GM12878 (cell line): ENCODE measurements around the gene NOTCH1. TPM values are rescaled to one million over a fixed set of nuclear protein-coding genes. Genes with fewer than 3 reads are reported as not detected.

Experiments
- ATAC-seq: fragments of 200-7000 bp; cut with Tn5 transposase; 3 replicates; pipeline ENCODE4 v1.9.1; 2020; ENCODE audit warnings: mild to moderate bottlenecking, moderate library complexity
- BruUV-seq: library from RNA; stranded (reverse); fragments of 400-500 nt; replicated peaks from 2 replicates; lab custom pipeline; 2021; lab: Mats Ljungman, UMichigan
- CTCF ChIA-PET: fragments of 300-600 bp; sonication (Branson Sonifier 250); formaldehyde crosslinking; extraction: SDS; loops from one replicate; lab custom pipeline; 2021; ENCODE audit warnings: inconsistent platforms; lab: Yijun Ruan, JAX
- POLR2A ChIA-PET: fragments of 350-600 bp; formaldehyde crosslinking; extraction: SDS; loops from one replicate; lab custom pipeline; 2021; ENCODE audit warnings: inconsistent platforms; lab: Charles Lee
- RAD21 ChIA-PET: fragments of 300-600 bp; sonication (Branson Sonifier 250); formaldehyde crosslinking; loops from one replicate; lab custom pipeline; 2023; ENCODE audit warnings: antibody characterized with exemption; ENCODE audit not compliant: unreplicated experiment; lab: Charles Lee
- SMC1A ChIA-PET: fragments of 300-600 bp; sonication (Branson Sonifier 250); formaldehyde crosslinking; loops from one replicate; lab custom pipeline; 2023; ENCODE audit not compliant: unreplicated experiment, uncharacterized antibody; lab: Charles Lee
- DNase-seq: peaks from one replicate; pipeline ENCODE4 v3.0.0-alpha.2; 2011; ENCODE audit warnings: low read depth, low spot score
- FAIRE-seq: peaks from 3 replicates; lab custom pipeline; 2011; peaks lifted over from hg19 to GRCh38; lab: Jason Lieb, UNC
- H2AFZ ChIP-seq: 2 replicates; pipeline ENCODE4 v1.6.0; 2011; ENCODE audit warnings: low read depth, low read length, control low read depth; ENCODE audit not compliant: control insufficient read depth
- H3K27ac ChIP-seq: 2 replicates; pipeline ENCODE4 v1.5.1; 2011; ENCODE audit warnings: control low read depth; ENCODE audit not compliant: control insufficient read depth, insufficient read depth
- H3K27me3 ChIP-seq, 2 experiments: replicated peaks in 1 of 2; 2 replicates each; pipeline versions ENCODE4 v1.6.0 to v1.6.1; 2011; ENCODE audit warnings: low read length in 1 of 2; ENCODE audit not compliant: control insufficient read depth in 2 of 2, insufficient read depth in 2 of 2
- H3K36me3 ChIP-seq, 2 experiments: 2 replicates each; pipeline ENCODE4 v1.5.1; 2011; ENCODE audit warnings: low read length in 1 of 2; ENCODE audit not compliant: control insufficient read depth in 2 of 2, insufficient read depth in 2 of 2
- H3K4me1 ChIP-seq: 2 replicates; pipeline ENCODE4 v1.6.1; 2011; ENCODE audit warnings: mild to moderate bottlenecking, low read length, moderate library complexity, mixed read lengths; ENCODE audit not compliant: control insufficient read depth, insufficient read depth
- H3K4me2 ChIP-seq: 2 replicates; pipeline ENCODE4 v1.6.0; 2011; ENCODE audit warnings: control low read depth; ENCODE audit not compliant: control insufficient read depth, insufficient read depth
- H3K4me3 ChIP-seq: fragments of 200-600 bp; sonication (generic); 2 replicates; pipeline ENCODE4 v1.5.1; 2016
- H3K79me2 ChIP-seq: 2 replicates; pipeline ENCODE4 v1.6.0; 2011; ENCODE audit warnings: low read length; ENCODE audit not compliant: control insufficient read depth, insufficient read depth
- H3K9ac ChIP-seq: 2 replicates; pipeline ENCODE4 v1.8.0; 2011; ENCODE audit warnings: low read length, control low read depth, mixed read lengths; ENCODE audit not compliant: control insufficient read depth, insufficient read depth
- H3K9me3 ChIP-seq: replicated peaks from 3 replicates; pipeline ENCODE4 v1.5.1; 2011; ENCODE audit warnings: mild to moderate bottlenecking, low read length; ENCODE audit not compliant: control insufficient read depth, insufficient read depth
- H4K20me1 ChIP-seq: 2 replicates; pipeline ENCODE4 v1.6.0; 2011; ENCODE audit not compliant: control insufficient read depth, insufficient read depth
- ASH2L ChIP-seq: fragments of 300-600, 200-600 bp; sonication (generic); IDR thresholded peaks from 2 replicates; pipeline ENCODE4 v1.6.1; 2017; ENCODE audit warnings: low read depth, mild to moderate bottlenecking, borderline replicate concordance
- BACH1 ChIP-seq: fragments of 450-650 bp; IDR thresholded peaks from 2 replicates; pipeline ENCODE4 v1.6.1; 2017; ENCODE audit warnings: mild to moderate bottlenecking, borderline replicate concordance
- RCOR1 ChIP-seq: conservative IDR thresholded peaks from 2 replicates; pipeline ENCODE4 v1.6.1; 2012; ENCODE audit warnings: low read depth, low read length, improper control_type of control experiment
- RUNX3 ChIP-seq: IDR thresholded peaks from 2 replicates; pipeline ENCODE4 v1.6.1; 2012; ENCODE audit warnings: low read length, inconsistent platforms
- SIX5 ChIP-seq: IDR thresholded peaks from 2 replicates; pipeline ENCODE4 v1.6.1; 2011; ENCODE audit warnings: mild to moderate bottlenecking, low read depth, low read length, moderate library complexity; ENCODE audit not compliant: severe bottlenecking
- STAT1 ChIP-seq: fragments of 450-650 bp; conservative IDR thresholded peaks from 2 replicates; pipeline ENCODE4 v1.6.1; 2014; ENCODE audit warnings: antibody characterized with exemption, mild to moderate bottlenecking
- TCF3 ChIP-seq: IDR thresholded peaks from 2 replicates; pipeline ENCODE4 v1.6.1; 2012; ENCODE audit warnings: low read depth, mild to moderate bottlenecking, low read length, borderline replicate concordance; ENCODE audit not compliant: insufficient read depth
- TCF7 ChIP-seq: IDR thresholded peaks from 2 replicates; pipeline ENCODE4 v1.6.1; 2014; ENCODE audit warnings: antibody characterized with exemption, borderline replicate concordance
- WGBS: methylation state at CpG from one replicate; pipeline ENCODE4 v1.1.6; 2016; ENCODE audit warnings: low lambda C conversion rate; ENCODE audit not compliant: insufficient replicate concordance, insufficient coverage; ENCODE audit errors: missing lambda C conversion rate; 5-methylcytosine and 5-hydroxymethylcytosine counted together
- in situ Hi-C: fragments of 300-500 bp; cut with MboI; formaldehyde crosslinking; loops from 9 replicates; pipeline ENCODE4 v1.14.3; 2018; ENCODE audit warnings: mixed read lengths
- intact Hi-C: fragments of 100-400 bp; cut with micrococcal nuclease; formaldehyde crosslinking; loops from one replicate; pipeline ENCODE4 v1.14.2; 2022; ENCODE audit not compliant: unreplicated experiment
- polyA plus RNA-seq, 11 experiments: library from polyadenylated mRNA; depleted of rRNA in 4 of 11; unstranded in 6 of 11; stranded (reverse) in 5 of 11; fragments of >200 nt; fragmentation: Nextera tagmentation in 4 of 11; fragmentation: Illumina TruSeq in 1 of 11; extraction: Ambion mirVana in 4 of 11; extraction: Trizol in 1 of 11; gene quantifications; 1 replicate in 1 of 11; 2 replicates in 10 of 11; pipeline versions ENCODE4 v1.2.1 to v1.2.3, GENCODE V29; 2011 to 2016; ENCODE audit warnings: inconsistent platforms in 2 of 11, missing spikeins in 2 of 11, low read depth in 1 of 11
- total RNA-seq, 4 experiments: library from RNA; depleted of rRNA in 3 of 4; stranded (reverse); fragments of >200 nt in 3 of 4; fragmentation: Illumina TruSeq in 1 of 4; extraction: Trizol in 1 of 4; gene quantifications; 2 replicates each; pipeline versions ENCODE4 v1.2.1 to v1.2.3, GENCODE V29; 2013 to 2021
- TF ChIP-seq, protein P1 (sequence below): fragments of 150-350 bp; IDR thresholded peaks from 2 replicates; pipeline ENCODE4 v1.6.1; 2016; ENCODE audit warnings: low read depth, low read length
- TF ChIP-seq, protein P2 (sequence below): fragments of 450-650 bp; IDR thresholded peaks from 2 replicates; pipeline ENCODE4 v1.6.1; 2017; ENCODE audit warnings: mild to moderate bottlenecking
- TF ChIP-seq, protein P3 (sequence below): fragments of 450-650 bp; IDR thresholded peaks from 2 replicates; pipeline ENCODE4 v1.6.1; 2018; ENCODE audit warnings: mild to moderate bottlenecking, low read depth, moderate library complexity; ENCODE audit not compliant: partially characterized antibody

NOTCH1 gene
- total and polyA plus RNA-seq, 10 of the 15 experiments (the other 5 are each of a cell fraction or from before 2014, with no cell fraction given) = 0.02 to 40.0 (median 3.7) TPM

DNA sequence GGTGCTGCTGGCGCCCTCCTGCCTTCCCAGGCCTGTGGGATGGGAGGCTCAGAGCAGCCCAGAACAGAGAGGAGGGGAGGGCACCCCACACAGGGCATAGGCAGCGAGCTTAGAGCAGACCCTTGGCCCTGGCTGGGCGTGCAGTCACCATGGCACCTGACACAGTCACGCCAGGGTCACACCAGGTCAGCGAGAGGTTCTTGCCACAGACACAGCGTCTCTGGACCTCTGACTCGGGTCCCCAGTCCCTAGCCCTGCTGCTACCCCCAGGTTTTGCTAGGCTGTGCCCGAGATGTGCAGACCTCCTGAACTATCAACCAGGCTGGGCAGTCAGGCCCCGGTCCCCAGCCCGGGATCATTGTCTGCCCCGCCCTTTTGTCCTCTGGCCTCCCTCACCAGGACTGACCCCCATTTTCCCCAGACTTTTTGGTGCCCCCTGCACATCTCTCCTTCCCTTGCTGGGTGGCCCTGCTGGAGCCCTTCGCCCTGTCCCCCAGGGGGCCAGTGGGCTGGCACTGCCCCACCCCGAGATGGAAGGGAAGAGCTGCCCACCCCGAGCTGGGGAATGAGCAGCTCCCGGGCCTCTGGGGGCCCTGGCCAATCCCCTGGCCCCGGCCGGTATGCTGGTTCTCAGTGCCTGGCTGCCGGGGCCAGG, 24.5 kb upstream of the NOTCH1 start:
- Histone ChIP-seq H3K79me2 (no peaks in the 10 kb centered on the region), H3K9ac (no peak overlapping the region), H4K20me1 (no peaks in the 10 kb centered on the region), H3K36me3 (no peaks in the 10 kb centered on the region), H2AFZ (no peak overlapping the region), H3K27me3 (no peaks in the 10 kb centered on the region), H3K27ac (no peak overlapping the region), H3K4me3 (no peak overlapping the region), H3K4me1 (no peaks in the 10 kb centered on the region), H3K4me2 (no peak overlapping the region), H3K9me3 (no peaks in the 10 kb centered on the region)
- intact Hi-C loops = no loop called here
- SMC1A ChIA-PET = no interaction called here
- DNase-seq (no peak), ATAC-seq (no peak), FAIRE-seq (no peak)
- no TSS peak for BruUV-seq
- TF ChIP-seq RUNX3 (no peak), SIX5 (no peak), TCF7 (no peak), TCF3 (no peak), BACH1 (no peak), STAT1 (no peak), RCOR1 (no peak), ASH2L (no peak)
- TF ChIP-seq, protein P1, sequence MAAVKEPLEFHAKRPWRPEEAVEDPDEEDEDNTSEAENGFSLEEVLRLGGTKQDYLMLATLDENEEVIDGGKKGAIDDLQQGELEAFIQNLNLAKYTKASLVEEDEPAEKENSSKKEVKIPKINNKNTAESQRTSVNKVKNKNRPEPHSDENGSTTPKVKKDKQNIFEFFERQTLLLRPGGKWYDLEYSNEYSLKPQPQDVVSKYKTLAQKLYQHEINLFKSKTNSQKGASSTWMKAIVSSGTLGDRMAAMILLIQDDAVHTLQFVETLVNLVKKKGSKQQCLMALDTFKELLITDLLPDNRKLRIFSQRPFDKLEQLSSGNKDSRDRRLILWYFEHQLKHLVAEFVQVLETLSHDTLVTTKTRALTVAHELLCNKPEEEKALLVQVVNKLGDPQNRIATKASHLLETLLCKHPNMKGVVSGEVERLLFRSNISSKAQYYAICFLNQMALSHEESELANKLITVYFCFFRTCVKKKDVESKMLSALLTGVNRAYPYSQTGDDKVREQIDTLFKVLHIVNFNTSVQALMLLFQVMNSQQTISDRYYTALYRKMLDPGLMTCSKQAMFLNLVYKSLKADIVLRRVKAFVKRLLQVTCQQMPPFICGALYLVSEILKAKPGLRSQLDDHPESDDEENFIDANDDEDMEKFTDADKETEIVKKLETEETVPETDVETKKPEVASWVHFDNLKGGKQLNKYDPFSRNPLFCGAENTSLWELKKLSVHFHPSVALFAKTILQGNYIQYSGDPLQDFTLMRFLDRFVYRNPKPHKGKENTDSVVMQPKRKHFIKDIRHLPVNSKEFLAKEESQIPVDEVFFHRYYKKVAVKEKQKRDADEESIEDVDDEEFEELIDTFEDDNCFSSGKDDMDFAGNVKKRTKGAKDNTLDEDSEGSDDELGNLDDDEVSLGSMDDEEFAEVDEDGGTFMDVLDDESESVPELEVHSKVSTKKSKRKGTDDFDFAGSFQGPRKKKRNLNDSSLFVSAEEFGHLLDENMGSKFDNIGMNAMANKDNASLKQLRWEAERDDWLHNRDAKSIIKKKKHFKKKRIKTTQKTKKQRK = no peak
- TF ChIP-seq, protein P2, sequence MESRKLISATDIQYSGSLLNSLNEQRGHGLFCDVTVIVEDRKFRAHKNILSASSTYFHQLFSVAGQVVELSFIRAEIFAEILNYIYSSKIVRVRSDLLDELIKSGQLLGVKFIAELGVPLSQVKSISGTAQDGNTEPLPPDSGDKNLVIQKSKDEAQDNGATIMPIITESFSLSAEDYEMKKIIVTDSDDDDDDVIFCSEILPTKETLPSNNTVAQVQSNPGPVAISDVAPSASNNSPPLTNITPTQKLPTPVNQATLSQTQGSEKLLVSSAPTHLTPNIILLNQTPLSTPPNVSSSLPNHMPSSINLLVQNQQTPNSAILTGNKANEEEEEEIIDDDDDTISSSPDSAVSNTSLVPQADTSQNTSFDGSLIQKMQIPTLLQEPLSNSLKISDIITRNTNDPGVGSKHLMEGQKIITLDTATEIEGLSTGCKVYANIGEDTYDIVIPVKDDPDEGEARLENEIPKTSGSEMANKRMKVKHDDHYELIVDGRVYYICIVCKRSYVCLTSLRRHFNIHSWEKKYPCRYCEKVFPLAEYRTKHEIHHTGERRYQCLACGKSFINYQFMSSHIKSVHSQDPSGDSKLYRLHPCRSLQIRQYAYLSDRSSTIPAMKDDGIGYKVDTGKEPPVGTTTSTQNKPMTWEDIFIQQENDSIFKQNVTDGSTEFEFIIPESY = no peak
- TF ChIP-seq, protein P3, sequence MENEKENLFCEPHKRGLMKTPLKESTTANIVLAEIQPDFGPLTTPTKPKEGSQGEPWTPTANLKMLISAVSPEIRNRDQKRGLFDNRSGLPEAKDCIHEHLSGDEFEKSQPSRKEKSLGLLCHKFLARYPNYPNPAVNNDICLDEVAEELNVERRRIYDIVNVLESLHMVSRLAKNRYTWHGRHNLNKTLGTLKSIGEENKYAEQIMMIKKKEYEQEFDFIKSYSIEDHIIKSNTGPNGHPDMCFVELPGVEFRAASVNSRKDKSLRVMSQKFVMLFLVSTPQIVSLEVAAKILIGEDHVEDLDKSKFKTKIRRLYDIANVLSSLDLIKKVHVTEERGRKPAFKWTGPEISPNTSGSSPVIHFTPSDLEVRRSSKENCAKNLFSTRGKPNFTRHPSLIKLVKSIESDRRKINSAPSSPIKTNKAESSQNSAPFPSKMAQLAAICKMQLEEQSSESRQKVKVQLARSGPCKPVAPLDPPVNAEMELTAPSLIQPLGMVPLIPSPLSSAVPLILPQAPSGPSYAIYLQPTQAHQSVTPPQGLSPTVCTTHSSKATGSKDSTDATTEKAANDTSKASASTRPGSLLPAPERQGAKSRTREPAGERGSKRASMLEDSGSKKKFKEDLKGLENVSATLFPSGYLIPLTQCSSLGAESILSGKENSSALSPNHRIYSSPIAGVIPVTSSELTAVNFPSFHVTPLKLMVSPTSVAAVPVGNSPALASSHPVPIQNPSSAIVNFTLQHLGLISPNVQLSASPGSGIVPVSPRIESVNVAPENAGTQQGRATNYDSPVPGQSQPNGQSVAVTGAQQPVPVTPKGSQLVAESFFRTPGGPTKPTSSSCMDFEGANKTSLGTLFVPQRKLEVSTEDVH = no peak
- WGBS = 50% methylated on average over 17 of the region's 18 CpGs
- CTCF ChIA-PET = no interaction called here
- POLR2A ChIA-PET = no interaction called here
- in situ Hi-C loops = no loop called here
- RAD21 ChIA-PET = no interaction called here
